ENCODE measurements around the gene MYT1. TPM values are rescaled to one million over a fixed set of nuclear protein-coding genes. Genes with fewer than 3 reads are reported as not detected.
"Not testable (repeated sequence)": the region's sequence is repeated elsewhere in the genome, so short reads cannot be mapped to it uniquely, and the experiment has no call there.

MYT1 gene
- total RNA-seq, 3 donors from 2014 or later = not detected

DNA sequence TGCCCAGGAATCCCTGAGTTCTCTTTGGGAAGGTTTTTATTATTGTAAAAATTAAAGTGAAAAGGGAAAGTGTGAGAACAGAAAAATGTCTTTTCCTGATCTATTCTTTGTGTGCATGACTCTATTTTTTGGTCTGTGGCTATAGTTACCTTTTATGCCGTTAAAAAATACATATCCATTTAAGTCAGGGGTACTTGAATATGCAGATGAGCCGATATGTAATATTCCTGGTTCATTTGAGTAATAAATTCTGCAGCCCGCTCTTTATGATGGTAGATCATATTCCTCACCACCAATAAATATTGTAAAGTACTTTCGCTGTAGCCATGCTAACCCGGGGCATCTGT is 503 bp upstream of the MYT1 start:
- Mint-ChIP-seq H3K4me3 (no peak overlapping the region), H3K9me3 (no peaks in the 10 kb centered on the region), H3K4me1 (ENCODE audit: low read depth) (no peaks in the 10 kb centered on the region), H3K27me3 (ENCODE audit: low read depth) (peaks cover 79% of the 10 kb centered on the region), H3K36me3 (ENCODE audit: insufficient read depth) (no peaks in the 10 kb centered on the region)
- ATAC-seq (no peak), DNase-seq (no peak)

- DNase-seq = no peak
- no peak for ATAC-seq
- H3K4me1 Mint-ChIP-seq (ENCODE audit: low read depth) = no peaks in the 10 kb centered on the region
- H3K4me3 Mint-ChIP-seq = no peak overlapping the region
- H3K9me3 Mint-ChIP-seq = no peaks in the 10 kb centered on the region
- H3K36me3 Mint-ChIP-seq (ENCODE audit: insufficient read depth) = no peaks in the 10 kb centered on the region
- peaks cover 64% of the 10 kb centered on the region for H3K27me3 Mint-ChIP-seq (ENCODE audit: low read depth)
Observed at GRCh38 chr20:64165866-64166600, 1.8 kb downstream of the MYT1 start.

GRCh38 chr20:64166721-64167615 is 2.7 kb downstream of the MYT1 start:
- Mint-ChIP-seq H3K27me3 (ENCODE audit: low read depth) (peaks cover 55% of the 10 kb centered on the region), H3K4me1 (ENCODE audit: low read depth) (no peaks in the 10 kb centered on the region), H3K9me3 (no peaks in the 10 kb centered on the region), H3K4me3 (no peak overlapping the region), H3K36me3 (ENCODE audit: insufficient read depth) (no peaks in the 10 kb centered on the region)
- no peak for DNase-seq
- ATAC-seq = no peak

DNA sequence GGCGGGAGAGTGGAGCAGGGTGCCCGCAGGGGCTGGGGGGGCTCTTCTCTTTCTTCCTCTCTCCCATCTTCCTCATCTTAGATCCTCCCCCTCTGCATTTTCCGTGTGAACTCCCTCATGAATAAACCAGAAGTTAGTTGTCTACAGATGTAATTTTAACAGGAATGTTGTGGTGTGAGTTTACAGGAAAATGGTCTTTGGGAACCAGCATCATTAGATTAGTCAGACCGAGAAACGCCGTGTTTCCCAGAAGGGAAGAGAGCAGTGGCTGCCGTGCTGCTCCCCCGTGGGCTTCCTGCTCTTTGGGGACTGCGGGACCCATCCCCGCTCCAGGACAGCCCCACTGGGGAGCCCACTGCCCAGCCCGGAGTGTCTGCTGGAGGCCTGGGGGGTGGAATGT is 3.4 kb downstream of the MYT1 start:
- Mint-ChIP-seq H3K36me3 (ENCODE audit: insufficient read depth) (no peaks in the 10 kb centered on the region), H3K4me3 (no peak overlapping the region), H3K27me3 (ENCODE audit: low read depth) (peaks cover 50% of the 10 kb centered on the region), H3K9me3 (no peaks in the 10 kb centered on the region), H3K4me1 (ENCODE audit: low read depth) (no peaks in the 10 kb centered on the region)
- no peak for DNase-seq
- no peak for ATAC-seq

- H3K4me1 Mint-ChIP-seq (ENCODE audit: low read depth) = no peaks in the 10 kb centered on the region
- no peaks in the 10 kb centered on the region for H3K36me3 Mint-ChIP-seq (ENCODE audit: insufficient read depth)
- H3K4me3 Mint-ChIP-seq = no peak overlapping the region
- ATAC-seq (no peak), DNase-seq (no peak)
- peaks cover 52% of the 10 kb centered on the region for H3K27me3 Mint-ChIP-seq (ENCODE audit: low read depth)
- no peaks in the 10 kb centered on the region for H3K9me3 Mint-ChIP-seq
Observed at GRCh38 chr20:64168381-64169090, 4.3 kb downstream of the MYT1 start.

DNA sequence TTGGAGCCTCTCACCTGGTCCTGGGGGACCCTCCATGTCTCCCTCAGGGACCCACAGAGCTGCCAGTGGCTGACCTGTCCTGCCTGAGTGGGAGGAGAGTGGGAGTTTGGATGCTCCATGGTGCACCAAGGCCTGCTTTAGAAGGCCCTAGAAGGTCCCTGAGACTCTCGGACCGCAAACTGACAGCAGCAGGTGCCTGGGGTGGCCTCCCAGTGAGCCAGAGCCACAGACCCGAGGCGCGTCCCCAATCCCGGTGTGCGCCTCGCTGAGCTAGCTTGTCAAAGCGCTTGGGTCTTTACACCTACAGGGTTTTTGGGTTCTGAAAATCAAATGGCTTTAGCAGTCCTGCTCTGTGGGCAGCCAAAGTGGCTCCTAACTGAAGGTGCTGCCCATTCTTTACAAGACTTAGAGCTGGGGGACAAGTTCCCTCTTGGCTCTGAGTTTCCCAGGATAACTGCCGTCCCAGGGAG is 4.9 kb downstream of the MYT1 start:
- H3K9me3 Mint-ChIP-seq = no peaks in the 10 kb centered on the region
- DNase-seq = no peak
- H3K27me3 Mint-ChIP-seq (ENCODE audit: low read depth) = peaks cover 48% of the 10 kb centered on the region
- ATAC-seq = no peak
- H3K4me1 Mint-ChIP-seq (ENCODE audit: low read depth) = no peaks in the 10 kb centered on the region
- H3K4me3 Mint-ChIP-seq = no peak overlapping the region
- H3K36me3 Mint-ChIP-seq (ENCODE audit: insufficient read depth) = no peaks in the 10 kb centered on the region

GRCh38 chr20:64171211-64171610 is 7.0 kb downstream of the MYT1 start:
- H3K4me1 Mint-ChIP-seq (ENCODE audit: low read depth) = no peaks in the 10 kb centered on the region
- H3K27me3 Mint-ChIP-seq (ENCODE audit: low read depth) = peaks cover 28% of the 10 kb centered on the region
- H3K4me3 Mint-ChIP-seq = no peak overlapping the region
- no peaks in the 10 kb centered on the region for H3K36me3 Mint-ChIP-seq (ENCODE audit: insufficient read depth)
- DNase-seq (no peak), ATAC-seq (no peak)
- H3K9me3 Mint-ChIP-seq = no peaks in the 10 kb centered on the region

GRCh38 chr20:64173116-64173515 is 8.9 kb downstream of the MYT1 start:
- no peak for DNase-seq
- no peaks in the 10 kb centered on the region for H3K4me1 Mint-ChIP-seq (ENCODE audit: low read depth)
- H3K36me3 Mint-ChIP-seq (ENCODE audit: insufficient read depth) = no peaks in the 10 kb centered on the region
- no peaks in the 10 kb centered on the region for H3K9me3 Mint-ChIP-seq
- H3K27me3 Mint-ChIP-seq (ENCODE audit: low read depth) = peaks cover 14% of the 10 kb centered on the region
- no peak for ATAC-seq
- H3K4me3 Mint-ChIP-seq = no peak overlapping the region

- Mint-ChIP-seq H3K27me3 (ENCODE audit: low read depth) (peaks cover 10% of the 10 kb centered on the region), H3K4me3 (no peak overlapping the region), H3K4me1 (ENCODE audit: low read depth) (peaks cover 17% of the 10 kb centered on the region), H3K9me3 (peaks cover 2% of the 10 kb centered on the region), H3K36me3 (ENCODE audit: insufficient read depth) (no peaks in the 10 kb centered on the region)
- ATAC-seq (no peak), DNase-seq (no peak)
Observed at GRCh38 chr20:64176551-64176950, 12.3 kb downstream of the MYT1 start.

- H3K4me3 Mint-ChIP-seq = no peak overlapping the region
- H3K27me3 Mint-ChIP-seq (ENCODE audit: low read depth) = peaks cover 10% of the 10 kb centered on the region
- ATAC-seq (no peak), DNase-seq (no peak)
- no peaks in the 10 kb centered on the region for H3K36me3 Mint-ChIP-seq (ENCODE audit: insufficient read depth)
- peaks cover 2% of the 10 kb centered on the region for H3K9me3 Mint-ChIP-seq
- peaks cover 18% of the 10 kb centered on the region for H3K4me1 Mint-ChIP-seq (ENCODE audit: low read depth)
Observed at GRCh38 chr20:64176971-64177370, 12.7 kb downstream of the MYT1 start.

GRCh38 chr20:64177384-64177783 is 13.1 kb downstream of the MYT1 start:
- no peaks in the 10 kb centered on the region for H3K36me3 Mint-ChIP-seq (ENCODE audit: insufficient read depth)
- no peak overlapping the region for H3K4me3 Mint-ChIP-seq
- peaks cover 18% of the 10 kb centered on the region for H3K4me1 Mint-ChIP-seq (ENCODE audit: low read depth)
- peaks cover 2% of the 10 kb centered on the region for H3K9me3 Mint-ChIP-seq
- H3K27me3 Mint-ChIP-seq (ENCODE audit: low read depth) = peaks cover 10% of the 10 kb centered on the region
- no peak for DNase-seq
- ATAC-seq = no peak

DNA sequence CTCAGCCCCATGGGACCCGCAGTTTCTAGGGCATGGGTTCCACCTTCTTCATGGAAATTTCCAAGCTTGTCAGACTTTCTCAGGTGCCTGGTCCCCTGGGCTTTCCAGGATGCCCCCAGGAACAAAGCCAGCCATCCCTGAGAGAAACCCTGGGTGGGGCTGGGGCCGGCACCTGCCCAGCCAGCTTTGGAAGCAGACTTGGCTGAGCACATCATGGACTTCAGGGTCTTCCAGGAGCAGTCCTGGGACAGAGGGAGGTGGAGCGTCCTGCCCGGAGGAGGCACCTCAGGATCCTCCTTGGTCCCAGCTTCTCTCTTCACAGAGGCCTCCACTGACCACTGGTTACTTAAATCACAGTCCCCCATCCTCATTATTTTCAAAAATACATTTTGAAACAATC is 13.5 kb downstream of the MYT1 start:
- peaks cover 18% of the 10 kb centered on the region for H3K4me1 Mint-ChIP-seq (ENCODE audit: low read depth)
- peaks cover 2% of the 10 kb centered on the region for H3K9me3 Mint-ChIP-seq
- ATAC-seq = no peak
- H3K27me3 Mint-ChIP-seq (ENCODE audit: low read depth) = peaks cover 9% of the 10 kb centered on the region
- no peaks in the 10 kb centered on the region for H3K36me3 Mint-ChIP-seq (ENCODE audit: insufficient read depth)
- no peak overlapping the region for H3K4me3 Mint-ChIP-seq
- no peak for DNase-seq

GRCh38 chr20:64178925-64179324 is 14.7 kb downstream of the MYT1 start:
- H3K4me1 Mint-ChIP-seq (ENCODE audit: low read depth) = peaks cover 18% of the 10 kb centered on the region
- ATAC-seq; DNase-seq; H3K36me3 Mint-ChIP-seq (ENCODE audit: insufficient read depth); H3K9me3 Mint-ChIP-seq; H3K4me3 Mint-ChIP-seq; H3K27me3 Mint-ChIP-seq (ENCODE audit: low read depth): not testable (repeated sequence)

- Mint-ChIP-seq H3K4me1 (ENCODE audit: low read depth) (peaks cover 23% of the 10 kb centered on the region), H3K36me3 (ENCODE audit: insufficient read depth) (no peaks in the 10 kb centered on the region), H3K9me3 (peaks cover 2% of the 10 kb centered on the region), H3K27me3 (ENCODE audit: low read depth) (peaks cover 2% of the 10 kb centered on the region), H3K4me3 (no peak overlapping the region)
- no peak for ATAC-seq
- no peak for DNase-seq
Observed at GRCh38 chr20:64179805-64180204, 15.6 kb downstream of the MYT1 start.

Measured in activated T-cell treated with anti-CD3 and anti-CD28 coated beads, Interleukin-2, amount 50 U/mL, for 4 hours (primary cell).